GM21529 (cell line): ENCODE measurements around the gene KCNN1.
"Not testable (repeated sequence)": the region's sequence is repeated elsewhere in the genome, so short reads cannot be mapped to it uniquely, and the experiment has no call there.

Experiments
- ATAC-seq: cut with Tn5 transposase; IDR thresholded peaks from one replicate; pipeline ENCODE4 v1.9.1; 2021; ENCODE audit not compliant: unreplicated experiment

KCNN1 gene

DNA sequence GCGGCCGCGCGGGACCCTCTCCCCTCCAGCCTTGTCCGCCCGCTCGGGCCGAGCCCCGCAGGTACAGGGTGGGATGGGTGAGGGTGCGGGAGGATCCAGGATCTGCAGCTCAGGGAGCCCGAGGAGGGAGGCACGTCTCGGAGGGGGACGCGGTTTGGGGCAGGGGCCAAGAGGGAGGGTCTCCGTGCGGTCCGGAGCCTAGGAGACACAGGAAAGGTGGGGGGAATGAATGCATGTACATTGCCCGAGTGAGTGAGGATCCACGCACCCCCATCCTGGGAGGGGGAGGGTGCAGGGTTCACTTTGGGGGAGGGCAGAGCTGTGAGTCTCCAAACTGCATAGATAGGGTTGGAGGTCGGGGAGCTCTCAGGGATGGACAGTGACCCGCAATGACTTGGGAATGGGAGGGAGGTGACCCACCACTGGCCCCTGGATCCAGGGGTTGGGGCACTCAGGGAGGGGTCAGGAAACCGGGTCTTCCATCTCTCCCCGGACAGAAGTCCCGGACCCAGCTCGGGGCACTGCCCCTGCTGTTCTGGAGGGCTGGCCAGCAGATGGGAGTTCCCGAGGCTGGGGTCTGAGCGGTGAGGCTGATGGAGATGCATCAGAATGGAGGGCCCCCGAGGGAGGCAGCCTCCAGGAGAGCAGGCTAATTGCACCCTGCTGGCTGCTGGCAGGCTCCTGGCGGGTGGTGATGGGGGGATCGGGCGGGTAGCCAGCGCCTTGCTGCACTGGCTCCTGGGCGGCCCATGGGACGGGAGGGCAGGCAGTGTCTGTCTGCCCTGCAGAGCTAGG lies 547 bp downstream of the KCNN1 start:
- no peak for ATAC-seq

DNA sequence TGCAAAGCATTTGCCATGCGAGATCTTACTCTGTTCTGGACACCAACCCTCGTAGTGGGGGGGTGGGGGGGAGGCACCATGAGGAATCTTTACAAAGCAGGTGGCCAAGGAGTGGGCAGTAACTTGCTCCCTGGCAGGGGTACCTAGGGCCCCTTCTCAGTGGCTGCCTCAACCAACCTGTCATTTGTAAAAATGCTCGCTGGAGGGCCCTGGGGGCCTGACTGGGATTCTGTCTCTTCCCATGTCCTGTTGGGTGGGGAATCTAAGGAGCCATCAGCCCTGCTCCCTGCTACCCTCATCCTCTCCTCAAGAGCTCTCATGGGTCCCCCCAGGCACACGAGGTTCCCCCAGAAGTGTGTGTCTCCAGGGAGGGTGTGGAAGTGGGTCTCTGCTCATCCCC lies 1.5 kb downstream of the KCNN1 start:
- no peak for ATAC-seq

DNA sequence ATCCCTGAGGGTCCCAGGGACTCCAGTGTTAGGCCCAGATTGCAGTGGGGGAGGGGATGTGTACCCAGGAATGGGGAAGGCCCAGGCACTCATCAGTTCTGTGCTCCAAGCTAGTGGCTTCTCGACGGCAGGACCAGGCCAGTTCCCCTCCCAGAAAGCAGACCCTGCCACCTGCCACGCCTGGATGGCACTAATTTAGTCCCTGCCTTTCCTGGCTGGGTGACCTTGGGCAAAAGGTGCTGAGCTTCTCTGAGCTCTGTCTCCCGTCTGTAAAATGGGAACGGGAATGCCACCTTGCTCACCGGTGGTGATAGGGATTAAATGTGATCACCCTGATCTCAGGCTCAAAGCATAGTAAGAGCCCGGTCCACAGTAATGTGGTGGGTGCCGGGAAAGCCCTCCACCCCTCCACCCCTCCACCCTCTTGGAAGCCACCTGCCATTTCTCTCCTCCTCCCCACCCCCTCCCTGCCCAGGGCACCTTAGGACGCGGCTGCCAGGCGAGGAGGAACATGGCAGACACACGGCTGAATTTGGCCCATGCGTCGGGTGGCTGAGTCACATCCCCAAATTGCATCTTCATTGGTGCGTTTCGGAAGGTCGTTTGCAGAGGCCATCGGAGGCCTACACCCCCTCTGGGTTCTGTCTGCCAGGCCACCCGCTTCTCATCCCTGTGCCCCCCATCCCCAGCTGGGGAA lies 2.3 kb downstream of the KCNN1 start:
- ATAC-seq = no peak

DNA sequence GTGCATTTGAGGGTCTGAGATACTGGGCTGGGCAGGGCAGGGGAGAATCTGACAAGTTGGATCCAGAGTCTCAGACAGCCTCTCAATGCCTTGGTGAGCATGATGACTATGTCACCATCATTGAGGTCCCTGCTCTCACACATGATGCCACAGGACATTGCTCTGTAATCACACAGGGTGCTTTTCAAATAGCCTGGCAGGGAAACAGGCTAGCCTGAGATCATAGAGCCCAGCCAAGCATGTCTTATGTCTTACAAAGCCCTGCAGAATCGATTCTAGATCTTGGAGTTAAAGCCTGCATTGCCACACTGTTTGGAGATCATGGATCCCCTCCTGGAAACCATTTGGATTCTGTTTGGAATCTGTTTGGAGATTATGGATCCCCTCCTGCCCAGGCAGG lies 5.3 kb downstream of the KCNN1 start:
- no peak for ATAC-seq

DNA sequence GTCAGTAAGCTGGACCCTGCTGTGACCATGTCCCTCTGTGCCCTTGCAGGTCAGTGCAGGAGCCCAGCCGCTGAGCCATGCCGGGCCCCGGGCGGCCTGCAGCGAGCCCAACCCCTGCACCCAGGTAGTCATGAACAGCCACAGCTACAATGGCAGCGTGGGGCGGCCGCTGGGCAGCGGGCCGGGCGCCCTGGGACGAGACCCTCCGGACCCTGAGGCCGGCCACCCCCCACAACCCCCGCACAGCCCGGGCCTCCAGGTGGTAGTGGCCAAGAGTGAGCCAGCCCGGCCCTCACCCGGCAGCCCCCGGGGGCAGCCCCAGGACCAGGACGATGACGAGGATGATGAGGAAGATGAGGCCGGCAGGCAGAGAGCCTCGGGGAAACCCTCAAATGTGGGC lies 6.9 kb downstream of the KCNN1 start:
- no peak for ATAC-seq

DNA sequence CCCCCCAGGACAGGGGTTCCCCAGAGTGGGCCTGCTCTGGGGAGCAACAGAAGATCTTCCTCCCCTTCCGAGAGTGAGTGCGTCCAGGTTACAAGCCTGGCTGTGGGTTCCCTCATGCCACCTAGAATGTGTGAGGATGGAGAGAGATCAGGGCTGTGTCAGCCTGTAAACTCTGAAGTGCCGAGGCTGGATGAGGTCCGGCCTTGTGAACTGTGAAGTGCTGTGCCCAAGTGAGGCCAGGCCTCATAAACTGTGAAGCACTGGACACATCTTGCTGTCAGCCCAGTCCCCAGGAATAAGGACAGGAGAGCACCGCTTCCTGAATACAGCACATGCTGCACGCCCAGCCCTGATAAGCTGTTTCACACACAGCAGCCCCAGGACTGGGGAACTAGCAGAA lies 7.6 kb downstream of the KCNN1 start:
- ATAC-seq = no peak

DNA sequence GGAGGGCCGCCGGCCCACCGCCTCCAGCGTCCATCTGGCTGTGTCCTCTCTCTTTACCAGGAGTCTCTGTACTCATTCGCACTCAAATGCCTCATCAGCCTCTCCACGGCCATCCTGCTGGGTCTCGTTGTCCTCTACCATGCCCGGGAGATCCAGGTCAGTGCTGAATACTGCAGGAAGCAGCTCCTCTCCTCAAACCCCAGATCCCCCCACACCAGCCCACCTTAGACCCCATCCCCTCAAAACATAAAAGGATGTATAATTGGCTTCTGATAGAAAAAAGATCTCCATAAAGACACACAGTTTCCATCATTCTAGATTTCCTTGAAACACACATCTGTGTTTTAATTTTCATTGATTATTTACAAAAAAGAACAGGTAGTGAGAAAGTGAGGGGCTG lies 8.1 kb downstream of the KCNN1 start:
- ATAC-seq = no peak

GRCh38 chr19:17977021-17977420 lies 10.1 kb downstream of the KCNN1 start:
- no peak for ATAC-seq

DNA sequence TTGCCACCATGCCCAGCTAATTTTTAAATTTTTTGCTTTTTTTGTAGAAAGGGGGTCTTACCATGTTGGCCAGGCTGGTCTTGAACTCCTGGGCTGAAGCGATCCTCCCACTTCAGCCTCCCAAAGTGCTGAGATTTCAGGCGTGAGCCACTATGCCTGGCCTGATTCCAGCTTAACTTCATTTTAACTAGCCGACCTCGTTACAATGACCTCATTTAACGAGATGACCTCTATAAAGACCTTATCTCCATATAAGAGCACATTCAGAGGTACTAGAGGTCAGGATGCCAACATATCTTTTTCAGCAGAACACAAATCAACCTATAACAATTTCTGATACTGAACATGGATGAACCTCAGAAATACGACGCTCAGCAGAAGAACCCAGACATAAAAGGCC lies 10.6 kb downstream of the KCNN1 start:
- ATAC-seq = no peak

DNA sequence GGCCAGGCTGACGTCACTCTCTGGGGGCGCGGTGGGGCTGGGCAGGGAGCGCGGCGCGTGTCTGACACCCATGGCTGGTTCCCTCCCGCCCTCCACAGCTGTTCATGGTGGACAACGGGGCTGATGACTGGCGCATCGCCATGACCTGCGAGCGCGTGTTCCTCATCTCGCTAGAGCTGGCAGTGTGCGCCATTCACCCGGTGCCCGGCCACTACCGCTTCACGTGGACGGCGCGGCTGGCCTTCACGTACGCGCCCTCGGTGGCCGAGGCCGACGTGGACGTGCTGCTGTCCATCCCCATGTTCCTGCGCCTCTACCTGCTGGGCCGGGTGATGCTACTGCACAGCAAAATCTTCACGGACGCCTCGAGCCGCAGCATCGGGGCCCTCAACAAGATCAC lies 14.7 kb downstream of the KCNN1 start:
- no peak for ATAC-seq

DNA sequence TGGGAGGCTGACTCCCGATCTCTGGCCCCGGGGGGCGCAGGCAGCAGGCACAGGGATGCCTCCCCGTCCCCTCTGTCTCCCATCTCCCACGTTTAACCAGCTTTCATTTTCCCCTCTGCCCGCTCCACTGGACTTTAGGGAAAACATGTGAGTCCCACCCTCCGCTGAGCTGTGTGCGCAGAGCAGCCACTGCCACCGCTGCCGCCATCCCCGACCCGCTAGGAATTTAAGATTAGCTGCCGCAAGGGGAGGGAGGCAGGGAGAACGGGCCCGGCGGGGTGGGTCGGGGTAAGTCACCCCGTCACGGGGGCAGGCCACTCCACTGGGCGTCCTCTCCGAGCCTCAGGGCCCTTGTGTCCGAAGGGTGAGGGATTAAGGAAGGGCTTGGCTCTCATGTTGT lies 15.5 kb downstream of the KCNN1 start:
- ATAC-seq = no peak

GRCh38 chr19:17985037-17985818 lies 18.3 kb downstream of the KCNN1 start:
- no peak for ATAC-seq

DNA sequence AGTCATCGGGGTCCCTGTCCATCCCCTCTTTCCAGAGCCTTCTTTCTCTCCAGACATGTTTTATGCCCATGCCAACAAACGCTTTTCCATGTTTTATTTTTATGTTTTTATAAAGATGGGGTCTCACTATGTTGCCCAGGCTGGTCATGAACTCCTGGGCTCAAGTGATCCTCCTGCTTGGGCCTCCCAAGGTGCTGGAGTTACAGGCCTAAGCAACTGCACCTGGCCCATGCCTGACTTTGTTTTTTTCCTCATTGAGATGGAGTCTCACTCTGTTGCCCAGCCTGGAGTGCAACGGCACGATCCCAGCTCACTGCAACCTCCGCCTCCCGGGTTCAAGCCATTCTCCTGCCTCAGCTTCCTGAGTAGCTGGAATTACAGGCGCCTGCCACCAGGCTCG lies 19.7 kb downstream of the KCNN1 start:
- ATAC-seq = not testable (repeated sequence)

GRCh38 chr19:17988161-17988560 lies 21.3 kb downstream of the KCNN1 start:
- ATAC-seq = no peak

GRCh38 chr19:17989425-17990094 lies 22.7 kb downstream of the KCNN1 start:
- no peak for ATAC-seq

GRCh38 chr19:17993076-17993813 lies 26.3 kb downstream of the KCNN1 start:
- ATAC-seq = no peak

DNA sequence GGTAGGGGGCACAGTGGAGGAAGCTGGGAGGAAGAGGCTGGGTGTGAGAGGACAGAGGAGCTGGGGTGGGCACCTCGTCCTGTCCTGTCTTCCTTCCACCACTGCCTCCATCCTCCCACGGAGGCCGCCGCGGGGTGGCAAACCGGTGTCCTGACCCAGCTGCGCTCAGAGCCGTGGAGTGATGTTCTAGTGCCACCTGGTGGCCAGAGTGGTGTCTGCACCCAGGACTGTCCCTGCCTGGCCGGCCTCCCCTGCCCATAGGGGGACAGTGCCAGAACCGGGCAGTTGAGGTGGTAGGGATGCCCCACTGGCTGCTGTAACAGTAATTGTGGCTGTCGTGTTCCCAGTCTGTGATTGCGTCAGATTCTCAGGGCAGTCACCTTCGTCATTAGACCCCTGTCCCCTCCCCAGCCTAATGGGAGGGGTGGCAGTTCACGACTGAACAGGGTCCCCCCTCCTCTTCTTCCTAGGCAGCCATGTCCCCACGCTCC lies 30.0 kb downstream of the KCNN1 start:
- ATAC-seq = peak; percentile 44

DNA sequence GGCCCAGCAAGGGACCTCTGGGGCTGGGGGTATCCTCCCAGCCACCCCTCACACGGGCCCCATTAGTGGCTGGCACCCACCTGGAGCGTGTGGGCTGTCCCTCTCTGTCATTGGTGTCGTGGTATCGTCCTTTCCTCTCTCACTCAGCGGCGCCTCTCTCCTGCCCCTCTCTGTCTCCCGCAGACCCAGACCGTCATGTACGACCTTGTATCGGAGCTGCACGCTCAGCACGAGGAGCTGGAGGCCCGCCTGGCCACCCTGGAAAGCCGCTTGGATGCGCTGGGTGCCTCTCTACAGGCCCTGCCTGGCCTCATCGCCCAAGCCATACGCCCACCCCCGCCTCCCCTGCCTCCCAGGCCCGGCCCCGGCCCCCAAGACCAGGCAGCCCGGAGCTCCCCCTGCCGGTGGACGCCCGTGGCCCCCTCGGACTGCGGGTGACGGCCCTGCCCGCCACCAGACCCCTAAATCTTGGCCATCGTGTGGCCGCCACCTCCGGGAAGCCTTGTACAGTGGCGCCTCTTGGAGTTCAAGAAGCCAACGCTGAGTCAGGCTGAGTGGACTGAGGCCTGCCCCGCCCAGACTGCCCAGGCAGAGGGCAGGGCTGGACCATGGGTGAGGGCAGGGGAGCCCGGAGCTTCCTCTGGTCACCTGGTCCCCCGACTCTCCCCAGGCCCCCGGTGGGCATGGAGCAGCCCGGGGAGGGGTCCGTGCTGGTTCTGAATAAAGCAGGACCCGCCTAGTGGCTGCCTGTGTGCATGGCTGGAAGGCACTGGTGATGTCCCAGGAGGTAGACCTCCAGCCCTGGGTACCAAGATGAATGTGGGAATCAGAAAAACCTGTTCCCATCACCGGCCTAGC lies 31.3 kb downstream of the KCNN1 start:
- ATAC-seq = no peak

DNA sequence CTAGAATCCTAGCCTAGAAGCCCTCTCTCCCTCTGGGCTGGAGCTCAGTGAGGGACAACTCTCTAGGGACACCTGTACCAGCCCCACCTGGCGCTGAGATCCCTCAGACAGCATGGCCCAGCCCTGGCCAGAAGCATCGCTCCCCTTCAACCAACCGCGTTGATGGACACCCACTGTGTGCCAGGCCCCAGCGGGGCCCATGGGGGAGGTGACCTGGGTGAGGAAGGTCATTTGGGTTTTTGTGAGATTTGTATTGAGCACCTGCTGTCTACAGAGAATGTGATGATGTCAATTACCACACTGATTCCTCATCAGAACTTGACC lies 31.9 kb downstream of the KCNN1 start:
- no peak for ATAC-seq
